H1 (cell line): ENCODE data around the gene CAMK2A. TPM values are rescaled to one million over a fixed set of nuclear protein-coding genes. Genes with fewer than 3 reads are reported as not detected.

ENCODE experiments used
- EZH2 ChIP-seq: fragments of 200-600 bp; sonication (generic); IDR thresholded peaks from 2 replicates; pipeline ENCODE4 v1.7.1; 2012; ENCODE audit warnings: low read depth, mild to moderate bottlenecking, moderate library complexity, low read length, inconsistent platforms; ENCODE audit not compliant: severe bottlenecking
- polyA plus RNA-seq, 7 experiments: library from polyadenylated mRNA; depleted of rRNA in 3 of 7; stranded (reverse) in 5 of 7; unstranded in 2 of 7; fragments of >200 nt in 5 of 7; fragments of 200-250 nt in 2 of 7; gene quantifications; 1 replicate in 5 of 7; 2 replicates in 1 of 7; 4 replicates in 1 of 7; pipeline versions ENCODE4 v1.2.1 to v1.2.3, GENCODE V29; 2011 to 2013; ENCODE audit warnings: missing spikeins in 2 of 7, mixed read lengths in 2 of 7
- total RNA-seq: library from RNA; stranded (reverse); fragmentation: NEBNext Ultra II Directional; extraction: Animal tissue kit (Norgen Biotek cat#: 25700); gene quantifications from 2 replicates; pipeline ENCODE4 v1.2.1, GENCODE V29; 2021
- TF ChIP-seq, protein P1 (sequence below): fragments of 300-600 bp; sonication (generic); IDR thresholded peaks from 2 replicates; pipeline ENCODE4 v1.7.1; 2012; ENCODE audit warnings: low read length, moderate library complexity, mild to moderate bottlenecking, inconsistent platforms; ENCODE audit not compliant: insufficient replicate concordance

The CAMK2A gene
- total and polyA plus RNA-seq, 2 of the 8 experiments (the other 6 are each of a cell fraction or from before 2014, with no cell fraction given): 0.20 to 0.28 TPM

DNA sequence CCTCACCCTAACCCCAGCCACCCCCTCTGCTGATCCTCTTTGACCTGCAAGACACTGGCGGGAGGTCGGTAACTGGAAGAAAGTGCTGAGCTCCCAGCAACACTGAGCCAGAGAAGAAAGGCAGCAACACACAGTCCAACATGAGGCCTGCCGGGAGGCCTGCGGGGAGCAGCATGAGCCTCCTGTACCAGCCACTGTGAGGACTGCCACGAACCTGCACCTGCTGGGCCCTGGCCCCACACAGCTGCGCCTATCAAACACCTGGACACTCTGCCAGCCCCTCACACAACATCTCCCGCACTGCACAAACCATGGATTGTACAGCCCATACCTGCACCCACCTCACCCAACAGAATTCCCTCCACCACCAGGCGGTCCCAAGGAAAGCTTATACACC lies 18.3 kb downstream of the CAMK2A start (continued):
- TF ChIP-seq, protein P1, sequence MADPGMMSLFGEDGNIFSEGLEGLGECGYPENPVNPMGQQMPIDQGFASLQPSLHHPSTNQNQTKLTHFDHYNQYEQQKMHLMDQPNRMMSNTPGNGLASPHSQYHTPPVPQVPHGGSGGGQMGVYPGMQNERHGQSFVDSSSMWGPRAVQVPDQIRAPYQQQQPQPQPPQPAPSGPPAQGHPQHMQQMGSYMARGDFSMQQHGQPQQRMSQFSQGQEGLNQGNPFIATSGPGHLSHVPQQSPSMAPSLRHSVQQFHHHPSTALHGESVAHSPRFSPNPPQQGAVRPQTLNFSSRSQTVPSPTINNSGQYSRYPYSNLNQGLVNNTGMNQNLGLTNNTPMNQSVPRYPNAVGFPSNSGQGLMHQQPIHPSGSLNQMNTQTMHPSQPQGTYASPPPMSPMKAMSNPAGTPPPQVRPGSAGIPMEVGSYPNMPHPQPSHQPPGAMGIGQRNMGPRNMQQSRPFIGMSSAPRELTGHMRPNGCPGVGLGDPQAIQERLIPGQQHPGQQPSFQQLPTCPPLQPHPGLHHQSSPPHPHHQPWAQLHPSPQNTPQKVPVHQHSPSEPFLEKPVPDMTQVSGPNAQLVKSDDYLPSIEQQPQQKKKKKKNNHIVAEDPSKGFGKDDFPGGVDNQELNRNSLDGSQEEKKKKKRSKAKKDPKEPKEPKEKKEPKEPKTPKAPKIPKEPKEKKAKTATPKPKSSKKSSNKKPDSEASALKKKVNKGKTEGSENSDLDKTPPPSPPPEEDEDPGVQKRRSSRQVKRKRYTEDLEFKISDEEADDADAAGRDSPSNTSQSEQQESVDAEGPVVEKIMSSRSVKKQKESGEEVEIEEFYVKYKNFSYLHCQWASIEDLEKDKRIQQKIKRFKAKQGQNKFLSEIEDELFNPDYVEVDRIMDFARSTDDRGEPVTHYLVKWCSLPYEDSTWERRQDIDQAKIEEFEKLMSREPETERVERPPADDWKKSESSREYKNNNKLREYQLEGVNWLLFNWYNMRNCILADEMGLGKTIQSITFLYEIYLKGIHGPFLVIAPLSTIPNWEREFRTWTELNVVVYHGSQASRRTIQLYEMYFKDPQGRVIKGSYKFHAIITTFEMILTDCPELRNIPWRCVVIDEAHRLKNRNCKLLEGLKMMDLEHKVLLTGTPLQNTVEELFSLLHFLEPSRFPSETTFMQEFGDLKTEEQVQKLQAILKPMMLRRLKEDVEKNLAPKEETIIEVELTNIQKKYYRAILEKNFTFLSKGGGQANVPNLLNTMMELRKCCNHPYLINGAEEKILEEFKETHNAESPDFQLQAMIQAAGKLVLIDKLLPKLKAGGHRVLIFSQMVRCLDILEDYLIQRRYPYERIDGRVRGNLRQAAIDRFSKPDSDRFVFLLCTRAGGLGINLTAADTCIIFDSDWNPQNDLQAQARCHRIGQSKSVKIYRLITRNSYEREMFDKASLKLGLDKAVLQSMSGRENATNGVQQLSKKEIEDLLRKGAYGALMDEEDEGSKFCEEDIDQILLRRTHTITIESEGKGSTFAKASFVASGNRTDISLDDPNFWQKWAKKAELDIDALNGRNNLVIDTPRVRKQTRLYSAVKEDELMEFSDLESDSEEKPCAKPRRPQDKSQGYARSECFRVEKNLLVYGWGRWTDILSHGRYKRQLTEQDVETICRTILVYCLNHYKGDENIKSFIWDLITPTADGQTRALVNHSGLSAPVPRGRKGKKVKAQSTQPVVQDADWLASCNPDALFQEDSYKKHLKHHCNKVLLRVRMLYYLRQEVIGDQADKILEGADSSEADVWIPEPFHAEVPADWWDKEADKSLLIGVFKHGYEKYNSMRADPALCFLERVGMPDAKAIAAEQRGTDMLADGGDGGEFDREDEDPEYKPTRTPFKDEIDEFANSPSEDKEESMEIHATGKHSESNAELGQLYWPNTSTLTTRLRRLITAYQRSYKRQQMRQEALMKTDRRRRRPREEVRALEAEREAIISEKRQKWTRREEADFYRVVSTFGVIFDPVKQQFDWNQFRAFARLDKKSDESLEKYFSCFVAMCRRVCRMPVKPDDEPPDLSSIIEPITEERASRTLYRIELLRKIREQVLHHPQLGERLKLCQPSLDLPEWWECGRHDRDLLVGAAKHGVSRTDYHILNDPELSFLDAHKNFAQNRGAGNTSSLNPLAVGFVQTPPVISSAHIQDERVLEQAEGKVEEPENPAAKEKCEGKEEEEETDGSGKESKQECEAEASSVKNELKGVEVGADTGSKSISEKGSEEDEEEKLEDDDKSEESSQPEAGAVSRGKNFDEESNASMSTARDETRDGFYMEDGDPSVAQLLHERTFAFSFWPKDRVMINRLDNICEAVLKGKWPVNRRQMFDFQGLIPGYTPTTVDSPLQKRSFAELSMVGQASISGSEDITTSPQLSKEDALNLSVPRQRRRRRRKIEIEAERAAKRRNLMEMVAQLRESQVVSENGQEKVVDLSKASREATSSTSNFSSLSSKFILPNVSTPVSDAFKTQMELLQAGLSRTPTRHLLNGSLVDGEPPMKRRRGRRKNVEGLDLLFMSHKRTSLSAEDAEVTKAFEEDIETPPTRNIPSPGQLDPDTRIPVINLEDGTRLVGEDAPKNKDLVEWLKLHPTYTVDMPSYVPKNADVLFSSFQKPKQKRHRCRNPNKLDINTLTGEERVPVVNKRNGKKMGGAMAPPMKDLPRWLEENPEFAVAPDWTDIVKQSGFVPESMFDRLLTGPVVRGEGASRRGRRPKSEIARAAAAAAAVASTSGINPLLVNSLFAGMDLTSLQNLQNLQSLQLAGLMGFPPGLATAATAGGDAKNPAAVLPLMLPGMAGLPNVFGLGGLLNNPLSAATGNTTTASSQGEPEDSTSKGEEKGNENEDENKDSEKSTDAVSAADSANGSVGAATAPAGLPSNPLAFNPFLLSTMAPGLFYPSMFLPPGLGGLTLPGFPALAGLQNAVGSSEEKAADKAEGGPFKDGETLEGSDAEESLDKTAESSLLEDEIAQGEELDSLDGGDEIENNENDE: no peak
- no peak for TF ChIP-seq EZH2
